ENCODE data around the gene STIL. TPM values are rescaled to one million over a fixed set of nuclear protein-coding genes. Genes with fewer than 3 reads are reported as not detected.
A peak's percentile ranks its signal among the peaks of the same experiment; 100 is the strongest.

Gene STIL
- total and polyA plus RNA-seq, 2 of the 13 experiments (the other 11 are each of a cell fraction or from before 2014, with no cell fraction given) = 13.7 to 18.6 TPM

- intact Hi-C loops (cut with micrococcal nuclease; ENCODE audit: unreplicated experiment) = loop anchor here (1.0 kb wide), 1 partner anchor 86 kb away; no protein-coding TSS in a partner anchor
- TF ChIP-seq ZNF354B (CRISPR knock-in tag; IDR thresholded peaks at IDR 0.05) = no peak
- TF ChIP-seq ZNF121 (CRISPR knock-in tag; IDR thresholded peaks at IDR 0.05) = no peak
- TF ChIP-seq KDM6A (CRISPR knock-in tag; IDR thresholded peaks at IDR 0.05; ENCODE audit: low read depth) = no peak
- TF ChIP-seq HNRNPK (IDR thresholded peaks at IDR 0.05; ENCODE audit: low read depth, low read length, poor library complexity, severe bottlenecking) = peak; percentile 59
- peak; percentile 85 to 91 for TF ChIP-seq MAFK (conservative IDR thresholded peaks at IDR 0.05 in 1 of 2, IDR thresholded peaks at IDR 0.05 in 1 of 2; ENCODE audit: low read length in 2 of 2)
- no peak for TF ChIP-seq ZUFSP (CRISPR knock-in tag; IDR thresholded peaks at IDR 0.05; ENCODE audit: borderline replicate concordance)
- TF ChIP-seq BCL6 (CRISPR knock-in tag; IDR thresholded peaks at IDR 0.05) = no peak
- TF ChIP-seq ZNF558 (CRISPR knock-in tag; IDR thresholded peaks at IDR 0.05; ENCODE audit: borderline replicate concordance) = no peak
- peak; percentile 89 for TF ChIP-seq MAFF (IDR thresholded peaks at IDR 0.05; ENCODE audit: low read depth, low read length)
- TF ChIP-seq CEBPB (IDR thresholded peaks at IDR 0.05; ENCODE audit: borderline replicate concordance, low read depth, low read length) = peak; percentile 61
- no peak for TF ChIP-seq PHF8 (CRISPR knock-in tag; IDR thresholded peaks at IDR 0.05)
- TF ChIP-seq TOE1 (CRISPR knock-in tag; IDR thresholded peaks at IDR 0.05) = no peak
- no peak for TF ChIP-seq PAXIP1 (CRISPR knock-in tag; conservative IDR thresholded peaks at IDR 0.05)
- TF ChIP-seq TARDBP (CRISPR knock-in tag; IDR thresholded peaks at IDR 0.05) = no peak
- no peak for TF ChIP-seq ZNF234 (CRISPR knock-in tag; conservative IDR thresholded peaks at IDR 0.05)
- peaks cover 0 to 12% of the 10 kb centered on the region in 2 experiments; a peak in 3 of 5 replicates for H3K36me3 ChIP-seq (replicated peaks in 1 of 2; ENCODE audit: control insufficient read depth in 1 of 2, insufficient read depth in 2 of 2, low read length in 2 of 2)
- no peaks in the 10 kb centered on the region; a peak in 1 of 5 replicates for H3K27me3 ChIP-seq (ENCODE audit: control insufficient read depth in 1 of 2, insufficient read depth in 2 of 2, low read length in 2 of 2)
- H3K9ac ChIP-seq (ENCODE audit: insufficient read depth, low read depth, low read length) = no peak overlapping the region
- H3K27ac ChIP-seq (ENCODE audit: extremely low read length, insufficient read depth, low read length) = peak overlapping the region; percentile 40
- FAIRE-seq = no peak
- H3K4me3 ChIP-seq (replicated peaks in 1 of 3; ENCODE audit: insufficient read depth in 1 of 3, low read depth in 2 of 3, low read length in 3 of 3) = peak overlapping the region in 1 of 3 experiments; percentile 4; a peak in 1 of 6 replicates
- in situ Hi-C loops (cut with HindIII; ENCODE audit: extremely low pct_ligation_motif_present, low pct_unique_long_range_greater_than_20kb) = no loop called here
- H3K79me2 ChIP-seq (ENCODE audit: insufficient read depth, low read length) = peaks cover 56% of the 10 kb centered on the region
- no peak for ATAC-seq
- H3K4me1 ChIP-seq (ENCODE audit: insufficient read depth, low read length) = peaks cover 35% of the 10 kb centered on the region
- BruUV-seq (replicated peaks) = no TSS peak
- peaks cover 3% of the 10 kb centered on the region; the same call in 1 of the 2 replicates for H4K20me1 ChIP-seq (ENCODE audit: insufficient read depth, low read length)
- ChIA-PET CTCF (ENCODE audit: low intra/inter-chr PET ratio, low total read pairs) (no interaction called here), POLR2A (no interaction called here)
- no peak for DNase-seq (ENCODE audit: low spot score)
- H3K4me2 ChIP-seq (ENCODE audit: low read depth, low read length) = no peak overlapping the region
- no peaks in the 10 kb centered on the region for H3K9me3 ChIP-seq (ENCODE audit: low read length)
- no peak overlapping the region for H2AFZ ChIP-seq (ENCODE audit: low read length)
Observed at GRCh38 chr1:47338249-47339077, 24.5 kb upstream of the STIL start.

All from HepG2 (cell line).